Astrocyte (in vitro differentiated cells and primary cell): ENCODE data around the gene PPP2R2D. TPM values are rescaled to one million over a fixed set of nuclear protein-coding genes. Genes with fewer than 3 reads are reported as not detected.

Experiments
- DNase-seq: peaks from one replicate; pipeline ENCODE4 v3.0.0-alpha.2; 2010; ENCODE audit warnings: low read depth
- FAIRE-seq: peaks from 2 replicates; lab custom pipeline; 2011; peaks lifted over from hg19 to GRCh38; lab: Jason Lieb, UNC
- H2AFZ ChIP-seq: 2 replicates; pipeline ENCODE4 v1.6.0; 2012; ENCODE audit warnings: low read depth, low read length, inconsistent platforms
- H3K27ac ChIP-seq: 2 replicates; pipeline ENCODE4 v1.5.1; 2011; ENCODE audit warnings: low read depth, low read length, inconsistent platforms
- H3K27me3 ChIP-seq: 2 replicates; pipeline ENCODE4 v1.6.0; 2011; ENCODE audit warnings: low read length, inconsistent platforms; ENCODE audit not compliant: insufficient read depth
- H3K36me3 ChIP-seq: 2 replicates; pipeline ENCODE4 v1.5.1; 2011; ENCODE audit warnings: low read length, inconsistent platforms; ENCODE audit not compliant: insufficient read depth
- H3K4me1 ChIP-seq: 2 replicates; pipeline ENCODE4 v1.5.1; 2011; ENCODE audit warnings: low read length, inconsistent platforms; ENCODE audit not compliant: insufficient read depth
- H3K4me2 ChIP-seq: 2 replicates; pipeline ENCODE4 v1.6.0; 2012; ENCODE audit warnings: low read length, inconsistent platforms
- H3K4me3 ChIP-seq: 2 replicates; pipeline ENCODE4 v1.5.1; 2011; ENCODE audit warnings: low read depth, mild to moderate bottlenecking, low read length, inconsistent platforms; ENCODE audit not compliant: insufficient read depth
- H3K79me2 ChIP-seq: 2 replicates; pipeline ENCODE4 v1.6.0; 2012; ENCODE audit warnings: mild to moderate bottlenecking, low read length, inconsistent platforms; ENCODE audit not compliant: insufficient read depth
- H3K9ac ChIP-seq: 2 replicates; pipeline ENCODE4 v1.6.0; 2012; ENCODE audit warnings: mild to moderate bottlenecking, low read length, inconsistent platforms
- H3K9me3 ChIP-seq: 2 replicates; pipeline ENCODE4 v1.5.1; 2012; ENCODE audit warnings: low read depth, mild to moderate bottlenecking, low read length, inconsistent platforms; ENCODE audit not compliant: insufficient read depth
- H4K20me1 ChIP-seq: 2 replicates; pipeline ENCODE4 v1.6.0; 2012; ENCODE audit warnings: low read length, inconsistent platforms; ENCODE audit not compliant: insufficient read depth
- H3K27ac Mint-ChIP-seq: one replicate; pipeline ENCODE4 v1.8.0; 2021; ENCODE audit warnings: mild to moderate bottlenecking, mixed read lengths; ENCODE audit not compliant: unreplicated experiment
- H3K27me3 Mint-ChIP-seq: one replicate; pipeline ENCODE4 v1.8.0; 2021; ENCODE audit warnings: low read depth, mixed read lengths; ENCODE audit not compliant: unreplicated experiment
- H3K36me3 Mint-ChIP-seq: one replicate; pipeline ENCODE4 v1.8.0; 2021; ENCODE audit warnings: low read depth, mixed read lengths; ENCODE audit not compliant: unreplicated experiment
- H3K4me1 Mint-ChIP-seq: one replicate; pipeline ENCODE4 v1.8.0; 2021; ENCODE audit warnings: low read depth, mixed read lengths; ENCODE audit not compliant: unreplicated experiment
- H3K4me3 Mint-ChIP-seq: one replicate; pipeline ENCODE4 v1.8.0; 2021; ENCODE audit warnings: mild to moderate bottlenecking, moderate library complexity, mixed read lengths; ENCODE audit not compliant: unreplicated experiment
- H3K9me3 Mint-ChIP-seq: one replicate; pipeline ENCODE4 v1.8.0; 2021; ENCODE audit warnings: mild to moderate bottlenecking, mixed read lengths; ENCODE audit not compliant: unreplicated experiment
- CTCF ChIP-seq: IDR thresholded peaks from 2 replicates; pipeline ENCODE4 v1.5.1; 2011; ENCODE audit warnings: low read depth, mild to moderate bottlenecking, inconsistent platforms, low read length, moderate library complexity; ENCODE audit not compliant: insufficient read depth
- EZH2 ChIP-seq: IDR thresholded peaks from 2 replicates; pipeline ENCODE4 v1.6.1; 2012; ENCODE audit warnings: mild to moderate bottlenecking, low read length, inconsistent platforms; ENCODE audit not compliant: insufficient read depth
- total RNA-seq: library from RNA; stranded (reverse); gene quantifications from 2 replicates; pipeline ENCODE4 v1.2.1, GENCODE V29; 2021

The PPP2R2D gene
- total RNA-seq, 1 donor from 2014 or later = 32.5 TPM

GRCh38 chr10:131858118-131858515 lies 42.7 kb upstream of the PPP2R2D start:
- Histone ChIP-seq H3K9me3 (no peaks in the 10 kb centered on the region), H3K4me2 (no peak overlapping the region), H2AFZ (no peak overlapping the region), H3K9ac (no peak overlapping the region), H3K4me3 (no peak overlapping the region), H3K79me2 (no peaks in the 10 kb centered on the region), H3K27me3 (no peaks in the 10 kb centered on the region), H4K20me1 (no peaks in the 10 kb centered on the region), H3K27ac (no peak overlapping the region), H3K36me3 (no peaks in the 10 kb centered on the region), H3K4me1 (no peaks in the 10 kb centered on the region)
- no peak for DNase-seq
- no peak for TF ChIP-seq CTCF
- TF ChIP-seq EZH2 = no peak
- peaks cover 33% of the 10 kb centered on the region for H3K27me3 Mint-ChIP-seq
- no peak overlapping the region for H3K27ac Mint-ChIP-seq
- H3K9me3 Mint-ChIP-seq = no peaks in the 10 kb centered on the region
- H3K4me3 Mint-ChIP-seq = no peak overlapping the region
- no peaks in the 10 kb centered on the region for H3K4me1 Mint-ChIP-seq
- no peak for FAIRE-seq
- H3K36me3 Mint-ChIP-seq = no peaks in the 10 kb centered on the region

- H3K79me2 ChIP-seq = no peaks in the 10 kb centered on the region
- H3K27me3 ChIP-seq = no peaks in the 10 kb centered on the region
- no peak overlapping the region for H3K4me2 ChIP-seq
- H3K9me3 Mint-ChIP-seq = no peaks in the 10 kb centered on the region
- no peaks in the 10 kb centered on the region for H4K20me1 ChIP-seq
- no peak for TF ChIP-seq EZH2
- TF ChIP-seq CTCF = no peak
- H3K27me3 Mint-ChIP-seq = peaks cover 33% of the 10 kb centered on the region
- no peak overlapping the region for H3K27ac Mint-ChIP-seq
- H3K4me3 ChIP-seq = no peak overlapping the region
- no peak overlapping the region for H2AFZ ChIP-seq
- H3K4me3 Mint-ChIP-seq = no peak overlapping the region
- H3K9me3 ChIP-seq = no peaks in the 10 kb centered on the region
- H3K36me3 Mint-ChIP-seq = no peaks in the 10 kb centered on the region
- H3K4me1 ChIP-seq = no peaks in the 10 kb centered on the region
- H3K9ac ChIP-seq = no peak overlapping the region
- H3K27ac ChIP-seq = no peak overlapping the region
- H3K4me1 Mint-ChIP-seq = no peaks in the 10 kb centered on the region
- no peaks in the 10 kb centered on the region for H3K36me3 ChIP-seq
- DNase-seq (no peak), FAIRE-seq (no peak)
Observed at GRCh38 chr10:131858583-131859340, 42.0 kb upstream of the PPP2R2D start.

DNA sequence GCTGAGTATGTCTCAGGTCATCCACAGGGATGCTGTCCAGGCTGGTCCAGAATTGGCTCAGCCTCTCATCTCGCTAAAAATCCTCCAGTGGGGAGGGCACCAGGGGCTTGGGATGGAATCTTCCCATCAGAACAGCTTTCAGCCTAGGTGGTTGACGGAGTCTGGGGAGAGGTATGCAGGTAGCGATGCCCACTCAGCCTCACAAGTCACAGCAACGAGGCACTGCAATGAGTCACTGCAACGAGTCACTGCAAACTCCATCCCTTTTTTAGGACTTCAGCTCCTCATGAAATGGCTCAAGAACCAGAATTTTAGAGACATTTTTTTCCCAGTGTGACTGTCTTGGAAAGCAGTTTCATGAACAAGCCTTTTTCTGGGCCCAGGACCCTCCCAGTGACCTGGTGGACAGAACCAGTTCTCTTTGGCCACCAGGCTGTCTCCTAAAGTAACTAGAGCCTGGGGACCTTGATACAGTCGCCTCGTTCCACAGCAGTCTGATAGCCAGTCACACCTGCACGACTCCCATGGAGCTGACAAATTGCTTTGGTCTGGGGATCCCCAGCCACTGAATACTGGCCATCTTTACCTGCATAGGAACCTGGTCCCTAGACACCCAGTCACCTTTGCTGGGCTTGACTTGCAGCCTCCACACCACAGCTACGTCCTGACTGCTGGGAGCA lies 41.3 kb upstream of the PPP2R2D start:
- Mint-ChIP-seq H3K9me3 (no peaks in the 10 kb centered on the region), H3K4me3 (no peak overlapping the region), H3K27ac (no peak overlapping the region), H3K4me1 (no peaks in the 10 kb centered on the region), H3K36me3 (no peaks in the 10 kb centered on the region), H3K27me3 (peaks cover 31% of the 10 kb centered on the region)
- no peaks in the 10 kb centered on the region for H3K27me3 ChIP-seq
- no peaks in the 10 kb centered on the region for H4K20me1 ChIP-seq
- H2AFZ ChIP-seq = no peak overlapping the region
- no peak overlapping the region for H3K27ac ChIP-seq
- no peaks in the 10 kb centered on the region for H3K9me3 ChIP-seq
- H3K36me3 ChIP-seq = no peaks in the 10 kb centered on the region
- no peak overlapping the region for H3K4me2 ChIP-seq
- no peak overlapping the region for H3K9ac ChIP-seq
- FAIRE-seq (no peak), DNase-seq (no peak)
- no peaks in the 10 kb centered on the region for H3K4me1 ChIP-seq
- no peak overlapping the region for H3K4me3 ChIP-seq
- TF ChIP-seq EZH2 (no peak), CTCF (no peak)
- H3K79me2 ChIP-seq = no peaks in the 10 kb centered on the region
